ENCODE results near the gene AGBL4. TPM values are rescaled to one million over a fixed set of nuclear protein-coding genes. Genes with fewer than 3 reads are reported as not detected.

The AGBL4 gene
- total and polyA plus RNA-seq, 9 of the 15 experiments (the other 6 are each of a cell fraction or from before 2014, with no cell fraction given): 0.11 TPM; not detected in 7

- no peak for FAIRE-seq
- TF ChIP-seq ZNF518B (CRISPR knock-in tag; IDR thresholded peaks at IDR 0.05) (no peak), HINFP (tag; conservative IDR thresholded peaks at IDR 0.05; ENCODE audit: low read depth) (no peak), TBP (optimal IDR thresholded peaks at IDR 0.05; ENCODE audit: low read depth, low read length) (no peak), ZNF696 (CRISPR knock-in tag; conservative IDR thresholded peaks at IDR 0.05) (no peak), CREB5 (CRISPR knock-in tag; IDR thresholded peaks at IDR 0.05) (no peak), TEAD4 (IDR thresholded peaks at IDR 0.05; ENCODE audit: low read length) (no peak), TEAD4 (CRISPR knock-in tag; IDR thresholded peaks at IDR 0.05; ENCODE audit: borderline replicate concordance) (no peak), ZNF239 (CRISPR knock-in tag; IDR thresholded peaks at IDR 0.05) (no peak), RREB1 (CRISPR knock-in tag; IDR thresholded peaks at IDR 0.05) (no peak), HMGN3 (IDR thresholded peaks at IDR 0.05; ENCODE audit: borderline replicate concordance, extremely low read depth, insufficient read length, low read depth, low read length) (no peak), RBM15 (IDR thresholded peaks at IDR 0.05; ENCODE audit: insufficient read depth, low read length) (no peak)
These were observed 169.0 kb downstream of the AGBL4 start for GRCh38 chr1:49854741-49855140.

More at GRCh38 chr1:49854741-49855140, 169.0 kb downstream of the AGBL4 start:
- in situ Hi-C loops (cut with MboI): no loop called here
- Histone ChIP-seq H2AFZ (ENCODE audit: low read depth, low read length) (no peak overlapping the region), H3K9me1 (ENCODE audit: control insufficient read depth, insufficient read depth, low read length) (no peaks in the 10 kb centered on the region), H3K27ac (ENCODE audit: extremely low read depth, low read depth, low read length) (no peak overlapping the region), H3K79me2 (ENCODE audit: control insufficient read depth, insufficient read depth, low read length) (no peaks in the 10 kb centered on the region), H3K4me3 (no peak overlapping the region), H3K9ac (ENCODE audit: insufficient read depth in 1 of 2, low read depth in 2 of 2, low read length in 2 of 2) (no peak overlapping the region), H4K20me1 (replicated peaks; ENCODE audit: control insufficient read depth, insufficient read depth, low read length) (no peaks in the 10 kb centered on the region), H3K4me1 (replicated peaks in 1 of 2; ENCODE audit: control insufficient read depth in 2 of 2, insufficient read depth in 2 of 2, low read length in 2 of 2) (no peaks in the 10 kb centered on the region), H3K27me3 (ENCODE audit: control insufficient read depth in 2 of 2, insufficient read depth in 2 of 2, low read length in 2 of 2) (no peaks in the 10 kb centered on the region), H3K36me3 (ENCODE audit: control insufficient read depth, insufficient read depth, low read length) (no peaks in the 10 kb centered on the region), H3K9me3 (replicated peaks; ENCODE audit: control insufficient read depth, insufficient read depth, low read depth, low read length) (no peaks in the 10 kb centered on the region; the same call in 1 of the 2 replicates), H3K4me2 (ENCODE audit: insufficient read depth, low read length) (no peak overlapping the region)
- CTCF ChIA-PET (ENCODE audit: low intra/inter-chr PET ratio): no interaction called here
- intact Hi-C loops (cut with micrococcal nuclease): no loop called here
- ATAC-seq (no peak), DNase-seq (ENCODE audit: extremely low read depth in 1 of 4, low spot score in 3 of 4) (no peak)
- POLR2A ChIA-PET: no interaction called here
- BruUV-seq (replicated peaks): no TSS peak
